HEK293 (cell line): ENCODE data around the gene TMEM88.

ENCODE experiments used
- CTCF ChIP-seq: fragments of 450-650 bp; formaldehyde crosslinking; IDR thresholded peaks from 2 replicates; pipeline ENCODE4 v1.5.1; 2016; ENCODE audit warnings: missing biosample characterization, missing genetic modification characterization
- ZNF26 ChIP-seq: fragments of 450-650 bp; formaldehyde crosslinking; IDR thresholded peaks from 2 replicates; pipeline ENCODE4 v1.5.1; 2016; ENCODE audit warnings: missing biosample characterization, missing genetic modification characterization
- ZNF529 ChIP-seq: fragments of 450-650 bp; formaldehyde crosslinking; IDR thresholded peaks from 2 replicates; pipeline ENCODE4 v1.5.1; 2017; ENCODE audit warnings: missing genetic modification characterization, missing biosample characterization; ENCODE audit not compliant: insufficient replicate concordance
- ZNF621 ChIP-seq: fragments of 450-650 bp; formaldehyde crosslinking; IDR thresholded peaks from 2 replicates; pipeline ENCODE4 v1.5.1; 2017; ENCODE audit warnings: missing biosample characterization, missing genetic modification characterization

- no peak for TF ChIP-seq ZNF529 (tag by site-specific recombination)
- TF ChIP-seq CTCF, result peak; percentile 61
- no peak for TF ChIP-seq ZNF26 (tag by site-specific recombination)
- no peak for TF ChIP-seq ZNF621
These were observed 18.9 kb upstream of the TMEM88 start for GRCh38 chr17:7835814-7836595.
